RWPE1 (cell line): ENCODE measurements around the gene LHFPL4.

Source experiments
- CTCF ChIA-PET: fragments of 350-600 bp; sonication (Branson Sonifier 250); formaldehyde crosslinking; extraction: SDS; loops from one replicate; lab custom pipeline; 2021; lab: Yijun Ruan, JAX
- POLR2A ChIA-PET: fragments of 400-600 bp; formaldehyde crosslinking; extraction: SDS; loops from one replicate; lab custom pipeline; 2020; ENCODE audit warnings: antibody characterized with exemption; ENCODE audit not compliant: low non-redundant PET; lab: Yijun Ruan, JAX
- DNase-seq: peaks from one replicate; pipeline ENCODE4 v3.0.0; 2012; ENCODE audit warnings: low spot score
- H3K27ac ChIP-seq: fragments of 450-650 bp; 2 replicates; pipeline ENCODE4 v1.5.1; 2017
- CTCF ChIP-seq: fragments of 450-650 bp; conservative IDR thresholded peaks from 2 replicates; pipeline ENCODE4 v1.5.1; 2017; ENCODE audit warnings: low read depth, mild to moderate bottlenecking

The LHFPL4 gene

GRCh38 chr3:9590282-9590791 is 36.7 kb upstream of the LHFPL4 start:
- DNase-seq = no peak
- POLR2A ChIA-PET = no interaction called here
- TF ChIP-seq CTCF = no peak
- H3K27ac ChIP-seq = no peak overlapping the region
- CTCF ChIA-PET = no interaction called here

- CTCF ChIA-PET = no interaction called here
- POLR2A ChIA-PET = no interaction called here
- no peak overlapping the region for H3K27ac ChIP-seq
- no peak for TF ChIP-seq CTCF
- DNase-seq = no peak
Measured at GRCh38 chr3:9583792-9584191, 30.2 kb upstream of the LHFPL4 start.

GRCh38 chr3:9583371-9583770 is 29.7 kb upstream of the LHFPL4 start:
- CTCF ChIA-PET = no interaction called here
- DNase-seq = no peak
- POLR2A ChIA-PET = no interaction called here
- H3K27ac ChIP-seq = no peak overlapping the region
- TF ChIP-seq CTCF = no peak

GRCh38 chr3:9582332-9582731 is 28.7 kb upstream of the LHFPL4 start:
- no peak overlapping the region for H3K27ac ChIP-seq
- POLR2A ChIA-PET = no interaction called here
- DNase-seq = no peak
- CTCF ChIA-PET = no interaction called here
- no peak for TF ChIP-seq CTCF

- CTCF ChIA-PET = no interaction called here
- no peak for TF ChIP-seq CTCF
- DNase-seq = no peak
- H3K27ac ChIP-seq = no peak overlapping the region
- POLR2A ChIA-PET = no interaction called here
Measured at GRCh38 chr3:9581742-9582141, 28.1 kb upstream of the LHFPL4 start.

DNA sequence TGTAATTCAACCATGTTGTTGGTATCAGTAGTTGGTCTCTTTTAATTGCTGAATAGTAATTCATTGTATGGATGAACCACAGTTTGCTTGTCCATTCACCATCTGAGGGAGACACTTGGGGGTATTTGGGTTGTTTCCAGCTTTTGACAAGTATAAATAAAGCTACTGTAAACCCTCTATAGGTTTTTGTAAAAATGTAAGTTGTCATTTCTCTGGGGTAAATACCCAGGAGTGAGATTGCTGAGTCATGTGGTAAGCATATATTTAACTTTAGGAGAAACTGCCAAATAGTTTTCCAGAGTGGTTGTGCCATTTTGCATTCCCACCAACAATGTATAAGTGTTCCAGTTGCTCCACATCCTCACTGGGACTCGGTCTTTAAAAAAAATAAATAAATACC is 15.4 kb upstream of the LHFPL4 start:
- H3K27ac ChIP-seq = no peak overlapping the region
- ChIA-PET CTCF (no interaction called here), POLR2A (no interaction called here)
- no peak for TF ChIP-seq CTCF
- no peak for DNase-seq

GRCh38 chr3:9565316-9565715 is 11.7 kb upstream of the LHFPL4 start:
- ChIA-PET CTCF (no interaction called here), POLR2A (no interaction called here)
- H3K27ac ChIP-seq = no peak overlapping the region
- TF ChIP-seq CTCF = no peak
- DNase-seq = no peak
